CD4-positive, alpha-beta T cell (primary cell): Measurements from ENCODE around the gene QSOX1. TPM values are rescaled to one million over a fixed set of nuclear protein-coding genes. Genes with fewer than 3 reads are reported as not detected.

ENCODE experiments used
- ATAC-seq: fragments of 200-7000 bp; cut with Tn5 transposase; one replicate; pipeline ENCODE4 v1.10.0; 2022; ENCODE audit warnings: mild to moderate bottlenecking; ENCODE audit not compliant: poor library complexity
- CTCF ChIA-PET: fragments of 350-600 bp; sonication (Branson Sonifier 250); formaldehyde crosslinking; loops from one replicate; lab custom pipeline; 2021; ENCODE audit warnings: antibody characterized with exemption, inconsistent platforms; lab: Charles Lee
- POLR2A ChIA-PET: fragments of 350-600 bp; sonication (Branson Sonifier 250); formaldehyde crosslinking; loops from one replicate; lab custom pipeline; 2021; ENCODE audit warnings: antibody characterized with exemption, inconsistent platforms; lab: Charles Lee
- DNase-seq, 14 experiments: peaks; one replicate each; pipeline ENCODE4 v3.0.0-alpha.2; 2013 to 2020; ENCODE audit warnings: mixed read lengths in 2 of 14
- H3K27ac ChIP-seq, 2 donors: one replicate each; pipeline versions ENCODE4 v1.5.1 to v1.7.0; 2013; ENCODE audit warnings: low read length in 2 of 2, low read depth in 1 of 2, mild to moderate bottlenecking in 1 of 2
- H3K27me3 ChIP-seq, 2 experiments: 1 replicate in 1 of 2; 2 replicates in 1 of 2; pipeline versions ENCODE4 v1.6.1 to v1.7.0; 2013; ENCODE audit warnings: low read length in 2 of 2, control low read depth in 1 of 2, mild to moderate bottlenecking in 1 of 2, moderate library complexity in 1 of 2; ENCODE audit not compliant: insufficient read depth in 2 of 2, control insufficient read depth in 1 of 2
- H3K36me3 ChIP-seq: one replicate; pipeline ENCODE4 v1.6.1; 2013; ENCODE audit warnings: low read length, control low read depth; ENCODE audit not compliant: insufficient read depth
- H3K4me1 ChIP-seq: one replicate; pipeline ENCODE4 v1.6.1; 2013; ENCODE audit warnings: low read length, control low read depth; ENCODE audit not compliant: insufficient read depth
- H3K4me3 ChIP-seq: one replicate; pipeline ENCODE4 v1.5.1; 2013; ENCODE audit warnings: mild to moderate bottlenecking, low read length, moderate library complexity
- H3K9me3 ChIP-seq, 2 experiments: 1 replicate in 1 of 2; 2 replicates in 1 of 2; pipeline versions ENCODE4 v1.6.1 to v1.7.0; 2013; ENCODE audit warnings: low read length in 2 of 2, mild to moderate bottlenecking in 2 of 2, control low read depth in 1 of 2, moderate library complexity in 1 of 2; ENCODE audit not compliant: control insufficient read depth in 1 of 2, insufficient read depth in 1 of 2
- H3K27ac Mint-ChIP-seq: one replicate; pipeline ENCODE4 v1.8.0; 2020; ENCODE audit warnings: mixed read lengths
- H3K27me3 Mint-ChIP-seq: one replicate; pipeline ENCODE4 v1.8.0; 2021; ENCODE audit warnings: mixed read lengths
- H3K36me3 Mint-ChIP-seq: one replicate; pipeline ENCODE4 v1.8.0; 2021; ENCODE audit warnings: low read depth, mixed read lengths
- H3K4me1 Mint-ChIP-seq: one replicate; pipeline ENCODE4 v1.8.0; 2021; ENCODE audit warnings: low read depth, mixed read lengths
- H3K4me3 Mint-ChIP-seq: one replicate; pipeline ENCODE4 v1.8.0; 2020; ENCODE audit warnings: mild to moderate bottlenecking, mixed read lengths
- H3K9me3 Mint-ChIP-seq: one replicate; pipeline ENCODE4 v1.8.0; 2020; ENCODE audit warnings: mixed read lengths
- intact Hi-C, 2 experiments: fragments of 100-400 bp; cut with DNase I in 1 of 2; cut with micrococcal nuclease in 1 of 2; formaldehyde crosslinking; loops; one replicate each; pipeline versions ENCODE4 v1.15.1 to v1.9.0; 2023 to 2025; cut with DNase I, micrococcal nuclease
- total RNA-seq, 174 experiments: library from RNA in 2 of 174; stranded (reverse) in 2 of 174; gene quantifications; one replicate each; pipeline ENCODE4 v1.2.3 and lab custom pipeline; 2021 to 2026
- TF ChIP-seq, protein P1 (sequence below): fragments of 200-600 bp; IDR thresholded peaks from one replicate; pipeline ENCODE4 v1.8.0; 2022; ENCODE audit warnings: antibody characterized with exemption, mild to moderate bottlenecking

Gene QSOX1
- total RNA-seq, 2 experiments from 2014 or later = 13.7 to 14.3 TPM

DNA sequence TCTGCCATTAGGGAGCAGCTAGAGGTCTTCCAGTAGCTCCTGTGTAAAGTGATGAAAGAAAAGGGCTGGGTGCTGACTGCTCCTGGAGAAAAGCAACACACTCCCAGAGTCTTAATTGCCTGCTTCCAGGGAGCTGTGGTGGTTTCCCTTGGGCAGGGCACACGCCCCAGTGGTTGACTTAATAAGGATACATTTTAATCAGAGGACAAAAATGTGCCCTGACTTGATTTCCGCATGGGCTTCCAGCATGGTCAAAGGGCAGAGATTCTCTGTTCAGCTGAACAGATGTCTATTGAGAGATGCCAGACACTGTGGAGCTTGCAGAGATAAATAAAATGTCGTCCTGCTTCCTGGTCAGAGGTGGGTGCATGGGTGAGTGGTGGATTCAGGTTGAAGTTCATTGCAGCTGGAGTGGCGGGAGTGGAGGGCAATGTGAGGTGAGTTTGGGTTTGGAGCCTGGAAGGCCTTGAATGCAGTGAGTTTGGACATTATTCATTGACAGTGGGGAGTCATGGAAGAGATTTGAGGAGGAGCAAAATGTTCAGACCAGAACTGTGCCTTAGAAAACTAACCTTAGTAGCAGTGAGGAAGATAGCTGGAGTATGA lies 16.0 kb downstream of the QSOX1 start:
- ChIA-PET POLR2A (no interaction called here), CTCF (interaction anchor here (4.1 kb wide), 1 partner anchor 9 kb away, joined by 17 read pairs; no protein-coding TSS in a partner anchor)
- ATAC-seq (no peak), DNase-seq (no peak)
- H3K9me3 Mint-ChIP-seq = no peaks in the 10 kb centered on the region
- peaks cover 22% of the 10 kb centered on the region for H3K36me3 ChIP-seq
- H3K4me3 Mint-ChIP-seq = no peak overlapping the region
- TF ChIP-seq, protein P1, sequence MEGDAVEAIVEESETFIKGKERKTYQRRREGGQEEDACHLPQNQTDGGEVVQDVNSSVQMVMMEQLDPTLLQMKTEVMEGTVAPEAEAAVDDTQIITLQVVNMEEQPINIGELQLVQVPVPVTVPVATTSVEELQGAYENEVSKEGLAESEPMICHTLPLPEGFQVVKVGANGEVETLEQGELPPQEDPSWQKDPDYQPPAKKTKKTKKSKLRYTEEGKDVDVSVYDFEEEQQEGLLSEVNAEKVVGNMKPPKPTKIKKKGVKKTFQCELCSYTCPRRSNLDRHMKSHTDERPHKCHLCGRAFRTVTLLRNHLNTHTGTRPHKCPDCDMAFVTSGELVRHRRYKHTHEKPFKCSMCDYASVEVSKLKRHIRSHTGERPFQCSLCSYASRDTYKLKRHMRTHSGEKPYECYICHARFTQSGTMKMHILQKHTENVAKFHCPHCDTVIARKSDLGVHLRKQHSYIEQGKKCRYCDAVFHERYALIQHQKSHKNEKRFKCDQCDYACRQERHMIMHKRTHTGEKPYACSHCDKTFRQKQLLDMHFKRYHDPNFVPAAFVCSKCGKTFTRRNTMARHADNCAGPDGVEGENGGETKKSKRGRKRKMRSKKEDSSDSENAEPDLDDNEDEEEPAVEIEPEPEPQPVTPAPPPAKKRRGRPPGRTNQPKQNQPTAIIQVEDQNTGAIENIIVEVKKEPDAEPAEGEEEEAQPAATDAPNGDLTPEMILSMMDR = no peak
- H3K36me3 Mint-ChIP-seq = peaks cover 4% of the 10 kb centered on the region
- no peaks in the 10 kb centered on the region for H3K27me3 Mint-ChIP-seq
- intact Hi-C loops = no loop called here
- H3K4me1 Mint-ChIP-seq = no peaks in the 10 kb centered on the region
- no peak overlapping the region for H3K27ac ChIP-seq
- no peak overlapping the region for H3K4me3 ChIP-seq
- no peaks in the 10 kb centered on the region for H3K4me1 ChIP-seq
- H3K9me3 ChIP-seq = no peaks in the 10 kb centered on the region
- H3K27ac Mint-ChIP-seq = no peak overlapping the region
- H3K27me3 ChIP-seq = no peaks in the 10 kb centered on the region

DNA sequence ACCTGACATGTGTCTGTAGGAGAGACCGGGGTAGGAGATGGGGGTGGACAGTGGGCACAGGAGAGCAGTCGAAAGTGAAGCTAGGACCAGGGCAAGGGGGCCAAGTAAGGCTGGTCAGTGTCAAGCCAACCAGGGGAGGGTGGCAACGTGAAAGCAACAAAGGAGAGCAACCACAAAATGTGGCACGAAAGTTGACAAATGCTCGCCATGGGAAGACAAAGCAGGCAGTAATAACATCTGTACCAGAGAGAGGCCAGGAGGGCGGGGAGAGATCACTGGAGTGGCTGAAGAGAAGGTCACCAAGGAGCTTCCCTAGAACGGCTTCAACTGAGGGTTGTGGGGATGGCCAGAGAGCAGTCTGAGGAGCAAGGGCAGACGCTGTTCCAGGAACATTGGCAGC lies 17.0 kb downstream of the QSOX1 start:
- Histone ChIP-seq H3K4me3 (no peak overlapping the region), H3K4me1 (no peaks in the 10 kb centered on the region), H3K36me3 (peaks cover 13% of the 10 kb centered on the region), H3K27ac (no peak overlapping the region), H3K27me3 (no peaks in the 10 kb centered on the region), H3K9me3 (no peaks in the 10 kb centered on the region)
- DNase-seq (no peak), ATAC-seq (no peak)
- no peak overlapping the region for H3K4me3 Mint-ChIP-seq
- H3K27ac Mint-ChIP-seq = no peak overlapping the region
- H3K9me3 Mint-ChIP-seq = no peaks in the 10 kb centered on the region
- intact Hi-C loops = no loop called here
- POLR2A ChIA-PET = no interaction called here
- CTCF ChIA-PET = interaction anchor here (0.5 kb wide), 1 partner anchor 1139 kb away, joined by 4 read pairs; no protein-coding TSS in a partner anchor
- H3K27me3 Mint-ChIP-seq = no peaks in the 10 kb centered on the region
- peaks cover 4% of the 10 kb centered on the region for H3K36me3 Mint-ChIP-seq
- H3K4me1 Mint-ChIP-seq = no peaks in the 10 kb centered on the region
- TF ChIP-seq, protein P1 = no peak

DNA sequence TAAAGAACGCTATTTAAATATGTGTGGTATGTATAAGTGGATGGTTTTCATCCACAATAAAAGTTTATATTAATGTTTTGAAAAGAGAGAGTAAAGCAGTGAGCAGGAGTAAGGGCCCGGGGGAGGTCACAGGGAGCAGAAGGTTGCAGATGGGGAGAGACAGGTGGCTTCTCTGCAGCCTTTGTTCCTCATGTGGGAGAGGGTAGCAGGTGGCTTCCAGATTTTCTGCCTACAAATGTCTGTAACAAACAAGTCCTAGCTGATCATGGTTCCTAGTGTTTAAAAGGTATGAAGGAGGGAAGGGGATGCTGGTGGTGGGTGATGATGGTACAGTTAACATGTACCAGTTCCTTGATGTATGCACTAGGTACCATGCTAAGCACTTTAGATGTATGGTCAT lies 18.8 kb downstream of the QSOX1 start:
- no peak overlapping the region for H3K27ac ChIP-seq
- TF ChIP-seq, protein P1 = no peak
- Mint-ChIP-seq H3K27me3 (no peaks in the 10 kb centered on the region), H3K4me1 (no peaks in the 10 kb centered on the region), H3K4me3 (no peak overlapping the region), H3K9me3 (no peaks in the 10 kb centered on the region), H3K36me3 (peaks cover 4% of the 10 kb centered on the region), H3K27ac (peak overlapping the region; percentile 25)
- ChIA-PET CTCF (no interaction called here), POLR2A (no interaction called here)
- no peaks in the 10 kb centered on the region for H3K9me3 ChIP-seq
- ATAC-seq (no peak), DNase-seq (no peak)
- no peaks in the 10 kb centered on the region for H3K4me1 ChIP-seq
- H3K4me3 ChIP-seq = no peak overlapping the region
- H3K27me3 ChIP-seq = no peaks in the 10 kb centered on the region
- intact Hi-C loops = no loop called here
- H3K36me3 ChIP-seq = peaks cover 4% of the 10 kb centered on the region
